Adrenal gland (tissue), 5 donors: ENCODE measurements around the gene HLA-DQA1.

Experiments used
- POLR2A ChIP-seq, 2 donors: fragments of 450-650 bp; IDR thresholded peaks; one replicate each; pipeline ENCODE4 v1.6.1; 2017; ENCODE audit warnings: antibody characterized with exemption in 2 of 2, mild to moderate bottlenecking in 2 of 2, moderate library complexity in 1 of 2
- TF ChIP-seq, protein P1 (sequence below), 6 experiments: fragments of 450-650 bp in 4 of 6; fragments of 200-600 bp in 2 of 6; sonication (generic) in 1 of 6; IDR thresholded peaks; 1 replicate in 5 of 6; 2 replicates in 1 of 6; pipeline versions ENCODE4 v1.5.1 to v1.8.0; 2016 to 2021; ENCODE audit warnings: antibody characterized with exemption in 6 of 6, mild to moderate bottlenecking in 2 of 6, moderate library complexity in 1 of 6
- donor health status: DM: no; HTN: no; CAD: no.

DNA sequence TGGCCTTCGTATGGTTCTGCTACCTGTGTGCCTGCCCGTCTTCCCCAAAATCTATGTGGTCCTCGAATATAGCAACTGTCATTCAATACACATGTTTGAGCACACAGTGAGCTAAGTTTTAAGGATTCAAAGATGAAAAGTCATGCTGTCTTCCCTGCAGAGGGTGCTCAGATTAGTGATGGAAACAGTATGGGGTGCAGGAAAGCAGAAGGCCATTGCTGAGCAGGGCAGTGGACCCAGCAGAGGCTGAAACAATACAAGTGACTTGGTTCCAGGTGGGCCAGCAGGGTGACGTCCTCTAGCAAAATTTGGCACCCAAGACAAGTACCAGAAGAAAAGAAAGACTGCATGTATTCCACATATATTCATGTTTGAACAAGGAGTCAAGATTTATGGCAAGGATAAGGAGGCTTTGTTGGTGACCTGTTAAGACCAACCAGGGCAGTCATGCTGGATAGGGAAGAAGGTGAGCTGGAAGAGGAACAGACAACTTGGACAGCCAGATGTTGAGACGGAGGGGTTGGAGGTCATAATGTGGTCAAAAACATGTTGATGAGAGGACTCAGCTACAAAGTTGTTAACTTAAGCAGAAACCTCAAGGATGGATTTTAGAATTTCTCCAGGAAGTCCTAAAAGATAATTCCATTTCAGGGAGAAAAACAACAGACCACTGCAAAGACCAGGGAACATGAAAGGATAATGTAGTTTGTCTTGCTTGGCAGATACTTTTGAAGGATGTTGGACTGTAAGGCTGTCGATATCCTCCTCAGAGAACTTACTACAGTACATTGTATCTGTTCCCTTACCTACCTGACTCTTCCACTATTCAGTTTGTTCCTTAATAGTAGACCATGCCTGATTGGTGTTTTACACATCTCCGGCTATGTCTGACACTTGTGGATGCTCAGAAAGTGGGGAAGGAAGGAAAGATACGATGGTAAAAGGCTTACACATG, 2.5 kb downstream of the HLA-DQA1 start:
- TF ChIP-seq, protein P1, sequence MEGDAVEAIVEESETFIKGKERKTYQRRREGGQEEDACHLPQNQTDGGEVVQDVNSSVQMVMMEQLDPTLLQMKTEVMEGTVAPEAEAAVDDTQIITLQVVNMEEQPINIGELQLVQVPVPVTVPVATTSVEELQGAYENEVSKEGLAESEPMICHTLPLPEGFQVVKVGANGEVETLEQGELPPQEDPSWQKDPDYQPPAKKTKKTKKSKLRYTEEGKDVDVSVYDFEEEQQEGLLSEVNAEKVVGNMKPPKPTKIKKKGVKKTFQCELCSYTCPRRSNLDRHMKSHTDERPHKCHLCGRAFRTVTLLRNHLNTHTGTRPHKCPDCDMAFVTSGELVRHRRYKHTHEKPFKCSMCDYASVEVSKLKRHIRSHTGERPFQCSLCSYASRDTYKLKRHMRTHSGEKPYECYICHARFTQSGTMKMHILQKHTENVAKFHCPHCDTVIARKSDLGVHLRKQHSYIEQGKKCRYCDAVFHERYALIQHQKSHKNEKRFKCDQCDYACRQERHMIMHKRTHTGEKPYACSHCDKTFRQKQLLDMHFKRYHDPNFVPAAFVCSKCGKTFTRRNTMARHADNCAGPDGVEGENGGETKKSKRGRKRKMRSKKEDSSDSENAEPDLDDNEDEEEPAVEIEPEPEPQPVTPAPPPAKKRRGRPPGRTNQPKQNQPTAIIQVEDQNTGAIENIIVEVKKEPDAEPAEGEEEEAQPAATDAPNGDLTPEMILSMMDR (IDR thresholded peaks at IDR 0.05) = no peak
- TF ChIP-seq POLR2A (IDR thresholded peaks at IDR 0.05) = no peak
